ENCODE results near the gene BBS9. TPM values are rescaled to one million over a fixed set of nuclear protein-coding genes. Genes with fewer than 3 reads are reported as not detected.

Gene BBS9
- total and polyA plus RNA-seq, 2 of the 4 experiments (the other 2 are of a cell fraction), result 7.9 to 9.5 TPM

DNA sequence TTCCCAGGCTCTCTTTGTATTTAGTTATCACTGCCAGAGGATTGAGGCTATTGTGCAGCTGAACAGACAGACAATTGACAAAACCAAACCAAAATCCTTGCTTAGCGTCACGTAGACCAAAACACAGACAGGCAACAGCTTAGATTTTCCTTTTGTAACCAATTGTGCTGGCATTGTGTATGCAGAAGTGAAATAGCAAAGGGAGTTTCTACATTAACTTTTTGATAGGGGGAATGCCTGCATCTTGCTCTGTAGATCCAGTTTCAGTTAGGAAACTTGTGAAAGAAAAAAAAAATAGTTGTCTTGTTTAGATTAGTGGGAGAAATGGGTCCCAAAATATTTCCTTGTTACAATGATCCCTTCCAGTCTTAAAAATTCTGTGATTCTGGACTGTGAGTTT, 333.8 kb downstream of the BBS9 start:
- CTCF ChIA-PET, result interaction anchor here (1.0 kb wide), 1 partner anchor 17 kb away, joined by 3 read pairs; no protein-coding TSS in a partner anchor
- DNase-seq (no peak), ATAC-seq (ENCODE audit: low read depth) (no peak)
- no peak overlapping the region for H3K27ac ChIP-seq (ENCODE audit: insufficient read depth, low read length)
- H2BK120ac ChIP-seq (ENCODE audit: low read depth, low read length), result no peak overlapping the region
- H2AFZ ChIP-seq (replicated peaks; ENCODE audit: low read length, poor library complexity), result no peak overlapping the region
- H2BK15ac ChIP-seq (ENCODE audit: low read depth, low read length), result no peak overlapping the region
- in situ Hi-C loops (cut with MboI; ENCODE audit: low sequenced_read_pairs) (no loop called here), dilution Hi-C loops (cut with HindIII; ENCODE audit: low sequenced_read_pairs, unreplicated experiment) (no loop called here), intact Hi-C loops (cut with micrococcal nuclease) (no loop called here)
- no peak overlapping the region for H2AK5ac ChIP-seq (ENCODE audit: low read depth, low read length)
- no peaks in the 10 kb centered on the region for H3K36me3 ChIP-seq (ENCODE audit: control insufficient read depth, insufficient read depth, low read length)
- no peak overlapping the region for H2AK9ac ChIP-seq (replicated peaks; ENCODE audit: low read depth, low read length, poor library complexity)
- TF ChIP-seq MAFK (IDR thresholded peaks at IDR 0.05; ENCODE audit: low read depth, low read length), result no peak
- no peak for TF ChIP-seq SMC3 (IDR thresholded peaks at IDR 0.05; ENCODE audit: low read depth, low read length)
- TF ChIP-seq CEBPB (IDR thresholded peaks at IDR 0.05; ENCODE audit: low read depth, low read length), result no peak
- TF ChIP-seq, protein P1, sequence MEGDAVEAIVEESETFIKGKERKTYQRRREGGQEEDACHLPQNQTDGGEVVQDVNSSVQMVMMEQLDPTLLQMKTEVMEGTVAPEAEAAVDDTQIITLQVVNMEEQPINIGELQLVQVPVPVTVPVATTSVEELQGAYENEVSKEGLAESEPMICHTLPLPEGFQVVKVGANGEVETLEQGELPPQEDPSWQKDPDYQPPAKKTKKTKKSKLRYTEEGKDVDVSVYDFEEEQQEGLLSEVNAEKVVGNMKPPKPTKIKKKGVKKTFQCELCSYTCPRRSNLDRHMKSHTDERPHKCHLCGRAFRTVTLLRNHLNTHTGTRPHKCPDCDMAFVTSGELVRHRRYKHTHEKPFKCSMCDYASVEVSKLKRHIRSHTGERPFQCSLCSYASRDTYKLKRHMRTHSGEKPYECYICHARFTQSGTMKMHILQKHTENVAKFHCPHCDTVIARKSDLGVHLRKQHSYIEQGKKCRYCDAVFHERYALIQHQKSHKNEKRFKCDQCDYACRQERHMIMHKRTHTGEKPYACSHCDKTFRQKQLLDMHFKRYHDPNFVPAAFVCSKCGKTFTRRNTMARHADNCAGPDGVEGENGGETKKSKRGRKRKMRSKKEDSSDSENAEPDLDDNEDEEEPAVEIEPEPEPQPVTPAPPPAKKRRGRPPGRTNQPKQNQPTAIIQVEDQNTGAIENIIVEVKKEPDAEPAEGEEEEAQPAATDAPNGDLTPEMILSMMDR (conservative IDR thresholded peaks at IDR 0.05; ENCODE audit: low read depth, low read length), result no peak
- TF ChIP-seq RFX5 (IDR thresholded peaks at IDR 0.05; ENCODE audit: low read depth, low read length), result no peak
- no peak for TF ChIP-seq POLR2A (IDR thresholded peaks at IDR 0.05; ENCODE audit: low read depth, low read length)
- TF ChIP-seq RCOR1 (IDR thresholded peaks at IDR 0.05; ENCODE audit: insufficient replicate concordance, low read length), result no peak
- TF ChIP-seq, protein P2, sequence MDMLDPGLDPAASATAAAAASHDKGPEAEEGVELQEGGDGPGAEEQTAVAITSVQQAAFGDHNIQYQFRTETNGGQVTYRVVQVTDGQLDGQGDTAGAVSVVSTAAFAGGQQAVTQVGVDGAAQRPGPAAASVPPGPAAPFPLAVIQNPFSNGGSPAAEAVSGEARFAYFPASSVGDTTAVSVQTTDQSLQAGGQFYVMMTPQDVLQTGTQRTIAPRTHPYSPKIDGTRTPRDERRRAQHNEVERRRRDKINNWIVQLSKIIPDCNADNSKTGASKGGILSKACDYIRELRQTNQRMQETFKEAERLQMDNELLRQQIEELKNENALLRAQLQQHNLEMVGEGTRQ (IDR thresholded peaks at IDR 0.05; ENCODE audit: low read depth, low read length), result no peak
- TF ChIP-seq RAD21 (IDR thresholded peaks at IDR 0.05; ENCODE audit: low read length), result no peak
- TF ChIP-seq MAZ (IDR thresholded peaks at IDR 0.05; ENCODE audit: borderline replicate concordance, low read depth, low read length), result no peak
- H3K18ac ChIP-seq (ENCODE audit: low read depth, low read length), result peak overlapping the region; percentile 72; the same call in 1 of the 2 replicates
- no peak overlapping the region for H2BK5ac ChIP-seq (ENCODE audit: low read depth, low read length, poor library complexity, severe bottlenecking)
- no peaks in the 10 kb centered on the region for H3K9me1 ChIP-seq (ENCODE audit: insufficient read depth, low read length)
- H3K56ac ChIP-seq (ENCODE audit: extremely low read depth, insufficient read depth, low read length), result no peak overlapping the region
- no peak overlapping the region for H3K9ac ChIP-seq (ENCODE audit: low read depth, low read length)
- no TSS peak for BruUV-seq (replicated peaks)
- peak overlapping the region; percentile 24; the same call in 1 of the 2 replicates for H3K23ac ChIP-seq (ENCODE audit: low read depth, low read length)
- WGBS, 2 experiments (ENCODE audit: extremely low coverage in 2 of 2, insufficient read length in 1 of 2), result no CpG with 5 or more reads among the region's 2 CpGs
- H4K20me1 ChIP-seq (ENCODE audit: insufficient read depth, low read length), result no peaks in the 10 kb centered on the region
- H3K4ac ChIP-seq (ENCODE audit: low read depth, low read length), result no peak overlapping the region
- H4K91ac ChIP-seq (ENCODE audit: insufficient read depth, low read depth, low read length), result no peak overlapping the region
- H3K4me3 ChIP-seq (ENCODE audit: insufficient read depth, low read depth, low read length), result no peak overlapping the region
- no peak overlapping the region for H3K14ac ChIP-seq (replicated peaks; ENCODE audit: low read depth, low read length)
- no peak overlapping the region for H4K8ac ChIP-seq (ENCODE audit: low read depth in 2 of 2, low read length in 2 of 2)
- H4K5ac ChIP-seq (ENCODE audit: low read depth, low read length), result no peak overlapping the region
- no peak overlapping the region for H2BK20ac ChIP-seq (ENCODE audit: low read depth, low read length)
- no peaks in the 10 kb centered on the region for H3K79me1 ChIP-seq (ENCODE audit: low read depth in 1 of 2, low read length in 2 of 2)
- no peak overlapping the region for H3K4me2 ChIP-seq (ENCODE audit: low read depth, low read length)
- no peaks in the 10 kb centered on the region for H3K9me3 ChIP-seq (ENCODE audit: control insufficient read depth, insufficient read depth, low read length)
- H3K27me3 ChIP-seq (ENCODE audit: control insufficient read depth, insufficient read depth, low read length), result no peaks in the 10 kb centered on the region
- H3K4me1 ChIP-seq (ENCODE audit: control insufficient read depth, insufficient read depth, low read length), result peaks cover 3% of the 10 kb centered on the region
- POLR2A ChIA-PET (ENCODE audit: unreplicated experiment), result interaction anchor here (0.5 kb wide), 1 partner anchor 37 kb away, joined by 4 read pairs; no protein-coding TSS in a partner anchor
